Vagina (tissue), 2 donors: ENCODE data around the gene IMMP2L. TPM values are rescaled to one million over a fixed set of nuclear protein-coding genes. Genes with fewer than 3 reads are reported as not detected.

ENCODE experiments used
- DNase-seq, 2 donors: peaks; one replicate each; pipeline ENCODE4 v3.0.0-alpha.2; 2017; ENCODE audit errors: extremely low spot score in 2 of 2
- H3K27ac ChIP-seq: fragments of 200-600 bp; sonication (generic); one replicate; pipeline ENCODE4 v1.5.1; 2019
- H3K27me3 ChIP-seq: fragments of 200-600 bp; sonication (generic); one replicate; pipeline ENCODE4 v1.5.1; 2019
- H3K36me3 ChIP-seq, 2 donors: fragments of 200-600 bp; sonication (generic); one replicate each; pipeline ENCODE4 v1.5.1; 2017 to 2019
- H3K4me1 ChIP-seq: fragments of 200-600 bp; sonication (generic); one replicate; pipeline ENCODE4 v1.5.1; 2019
- H3K4me3 ChIP-seq, 2 donors: fragments of 200-600 bp; sonication (generic); 1 replicate in 1 of 2; 2 replicates in 1 of 2; pipeline ENCODE4 v1.5.1; 2016 to 2019
- H3K9me3 ChIP-seq: fragments of 200-600 bp; sonication (generic); one replicate; pipeline ENCODE4 v1.5.1; 2019
- POLR2A ChIP-seq, 2 donors: fragments of 450-650 bp; IDR thresholded peaks; one replicate each; pipeline ENCODE4 v1.6.1; 2017; ENCODE audit warnings: antibody characterized with exemption in 2 of 2, mild to moderate bottlenecking in 2 of 2, moderate library complexity in 2 of 2
- POLR2AphosphoS5 ChIP-seq, 2 donors: sonication (generic); formaldehyde crosslinking; IDR thresholded peaks; one replicate each; pipeline ENCODE4 v1.9.0; 2017; ENCODE audit warnings: antibody characterized with exemption in 2 of 2, mild to moderate bottlenecking in 2 of 2, low read depth in 1 of 2; ENCODE audit not compliant: insufficient read depth in 1 of 2
- intact Hi-C: fragments of 100-400 bp; cut with DNase I; formaldehyde crosslinking; loops from one replicate; pipeline ENCODE4 v1.15.1; 2023
- total RNA-seq: library from RNA; depleted of rRNA; stranded (reverse); fragments of >200 nt; gene quantifications from one replicate; pipeline ENCODE4 v1.2.3, GENCODE V29; 2016
- TF ChIP-seq, protein P1 (sequence below), 3 experiments: fragments of 450-650 bp in 2 of 3; fragments of 200-600 bp in 1 of 3; sonication (generic) in 1 of 3; IDR thresholded peaks; one replicate each; pipeline ENCODE4 v1.5.1; 2017 to 2019; ENCODE audit warnings: antibody characterized with exemption in 3 of 3, mild to moderate bottlenecking in 2 of 3, moderate library complexity in 2 of 3

Gene IMMP2L
- total RNA-seq, 1 donor from 2014 or later = 13.3 TPM

DNA sequence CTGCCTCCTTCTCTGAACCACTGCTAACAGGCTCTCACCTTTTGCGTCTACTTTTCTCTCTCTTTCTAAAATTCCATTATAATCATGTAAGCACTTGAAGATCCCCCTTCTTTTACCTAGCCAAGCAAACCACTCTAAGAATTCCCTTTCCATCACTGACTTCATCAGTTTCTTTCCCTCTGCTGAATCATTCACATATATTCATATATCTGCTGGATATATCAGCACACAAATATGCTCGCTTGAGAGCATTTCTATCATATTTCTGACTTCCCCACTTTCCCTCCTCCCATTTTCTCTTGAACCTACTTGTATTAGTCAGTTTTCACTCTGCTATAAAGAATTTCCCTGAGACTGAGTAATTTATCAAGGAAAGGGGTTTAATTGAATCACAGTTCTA, 555.6 kb downstream of the IMMP2L start:
- TF ChIP-seq, protein P1, sequence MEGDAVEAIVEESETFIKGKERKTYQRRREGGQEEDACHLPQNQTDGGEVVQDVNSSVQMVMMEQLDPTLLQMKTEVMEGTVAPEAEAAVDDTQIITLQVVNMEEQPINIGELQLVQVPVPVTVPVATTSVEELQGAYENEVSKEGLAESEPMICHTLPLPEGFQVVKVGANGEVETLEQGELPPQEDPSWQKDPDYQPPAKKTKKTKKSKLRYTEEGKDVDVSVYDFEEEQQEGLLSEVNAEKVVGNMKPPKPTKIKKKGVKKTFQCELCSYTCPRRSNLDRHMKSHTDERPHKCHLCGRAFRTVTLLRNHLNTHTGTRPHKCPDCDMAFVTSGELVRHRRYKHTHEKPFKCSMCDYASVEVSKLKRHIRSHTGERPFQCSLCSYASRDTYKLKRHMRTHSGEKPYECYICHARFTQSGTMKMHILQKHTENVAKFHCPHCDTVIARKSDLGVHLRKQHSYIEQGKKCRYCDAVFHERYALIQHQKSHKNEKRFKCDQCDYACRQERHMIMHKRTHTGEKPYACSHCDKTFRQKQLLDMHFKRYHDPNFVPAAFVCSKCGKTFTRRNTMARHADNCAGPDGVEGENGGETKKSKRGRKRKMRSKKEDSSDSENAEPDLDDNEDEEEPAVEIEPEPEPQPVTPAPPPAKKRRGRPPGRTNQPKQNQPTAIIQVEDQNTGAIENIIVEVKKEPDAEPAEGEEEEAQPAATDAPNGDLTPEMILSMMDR (IDR thresholded peaks at IDR 0.05) = no peak
- no peak for TF ChIP-seq POLR2A (IDR thresholded peaks at IDR 0.05)
- no peak for TF ChIP-seq POLR2AphosphoS5 (IDR thresholded peaks at IDR 0.05; ENCODE audit: insufficient read depth in 1 of 2, low read depth in 1 of 2)
- intact Hi-C loops = no loop called here
- no peak for DNase-seq
- Histone ChIP-seq H3K9me3 (no peaks in the 10 kb centered on the region), H3K4me1 (no peaks in the 10 kb centered on the region), H3K4me3 (no peak overlapping the region), H3K27ac (no peak overlapping the region), H3K36me3 (no peaks in the 10 kb centered on the region), H3K27me3 (no peaks in the 10 kb centered on the region)

DNA sequence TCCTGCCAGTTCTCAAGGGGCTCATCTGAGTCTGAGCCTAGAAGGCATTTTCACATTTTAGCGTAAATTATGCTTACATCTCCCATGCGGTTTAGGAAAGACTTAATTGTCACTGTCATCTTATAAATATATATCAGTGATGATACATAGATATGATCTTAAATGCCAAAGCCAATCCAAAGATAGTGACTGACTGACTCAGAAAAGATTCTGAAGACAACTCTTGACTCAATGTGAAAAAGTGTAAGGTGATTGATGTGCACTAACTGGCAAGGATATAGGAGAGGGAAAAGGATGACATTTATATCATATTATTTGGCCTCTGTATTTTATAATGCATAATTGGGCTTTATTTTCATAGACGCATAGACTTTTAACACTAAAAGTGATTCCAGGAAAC, 556.3 kb downstream of the IMMP2L start:
- Histone ChIP-seq H3K27ac (no peak overlapping the region), H3K36me3 (no peaks in the 10 kb centered on the region), H3K4me1 (no peaks in the 10 kb centered on the region), H3K9me3 (no peaks in the 10 kb centered on the region), H3K27me3 (no peaks in the 10 kb centered on the region), H3K4me3 (no peak overlapping the region)
- TF ChIP-seq, protein P1 (IDR thresholded peaks at IDR 0.05) = no peak
- TF ChIP-seq POLR2AphosphoS5 (IDR thresholded peaks at IDR 0.05; ENCODE audit: insufficient read depth in 1 of 2, low read depth in 1 of 2) = no peak
- no peak for TF ChIP-seq POLR2A (IDR thresholded peaks at IDR 0.05)
- no peak for DNase-seq
- intact Hi-C loops = no loop called here

DNA sequence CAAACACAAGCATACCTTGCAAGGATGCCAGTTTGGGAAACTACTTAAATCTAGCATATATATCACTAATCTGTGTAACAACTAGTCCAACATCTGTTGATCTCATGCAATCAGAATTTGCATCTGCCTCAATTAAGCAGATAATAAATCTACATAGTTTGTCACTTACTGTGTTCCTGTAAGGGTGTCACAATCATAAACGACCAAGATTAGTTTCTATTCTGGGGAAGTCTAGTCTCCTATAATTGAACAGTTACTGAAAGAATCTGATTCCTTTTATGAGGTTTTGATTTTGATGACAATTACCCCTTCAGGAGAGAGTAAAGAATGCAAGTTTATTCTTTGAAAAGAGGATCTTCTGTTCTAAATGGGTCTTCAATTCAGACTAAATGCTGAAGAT, 556.8 kb downstream of the IMMP2L start:
- no peak overlapping the region for H3K4me3 ChIP-seq
- H3K27ac ChIP-seq = no peak overlapping the region
- no peak for DNase-seq
- no peaks in the 10 kb centered on the region for H3K9me3 ChIP-seq
- TF ChIP-seq POLR2A (IDR thresholded peaks at IDR 0.05) (no peak), POLR2AphosphoS5 (IDR thresholded peaks at IDR 0.05; ENCODE audit: insufficient read depth in 1 of 2, low read depth in 1 of 2) (no peak)
- TF ChIP-seq, protein P1 (IDR thresholded peaks at IDR 0.05) = no peak
- H3K36me3 ChIP-seq = no peaks in the 10 kb centered on the region
- H3K4me1 ChIP-seq = no peaks in the 10 kb centered on the region
- intact Hi-C loops = no loop called here
- H3K27me3 ChIP-seq = no peaks in the 10 kb centered on the region

DNA sequence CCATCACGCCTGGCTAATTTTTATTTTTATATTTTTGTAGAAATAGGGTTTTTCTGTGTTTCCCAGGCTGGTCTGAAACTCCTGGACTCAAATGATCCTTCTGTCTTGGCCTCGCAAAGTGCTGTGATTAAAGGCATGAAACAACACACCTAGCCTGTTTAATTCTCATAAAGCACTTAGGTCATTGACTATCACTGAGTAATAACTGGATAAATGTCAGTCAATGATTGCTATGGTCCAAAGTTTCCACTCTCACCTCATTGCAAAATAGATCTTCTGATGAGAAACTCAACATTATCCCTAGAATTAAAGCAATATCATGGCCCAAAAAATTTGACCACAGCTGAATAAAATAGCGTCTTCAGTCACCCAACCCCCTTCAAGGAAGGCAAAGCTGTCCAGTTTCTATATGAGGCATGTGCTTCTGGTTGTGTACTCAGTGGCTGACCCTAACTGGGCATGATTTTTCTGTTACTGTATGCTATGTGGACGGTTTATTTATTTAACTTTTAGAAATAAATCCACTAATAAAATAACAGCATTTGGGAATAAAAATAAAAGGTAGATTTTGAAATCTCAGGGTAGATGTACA, 557.9 kb downstream of the IMMP2L start:
- no peak for DNase-seq
- Histone ChIP-seq H3K27me3 (no peaks in the 10 kb centered on the region), H3K4me3 (no peak overlapping the region), H3K9me3 (no peaks in the 10 kb centered on the region), H3K4me1 (no peaks in the 10 kb centered on the region), H3K27ac (no peak overlapping the region), H3K36me3 (no peaks in the 10 kb centered on the region)
- TF ChIP-seq, protein P1 (IDR thresholded peaks at IDR 0.05) = no peak
- TF ChIP-seq POLR2AphosphoS5 (IDR thresholded peaks at IDR 0.05; ENCODE audit: insufficient read depth in 1 of 2, low read depth in 1 of 2) (no peak), POLR2A (IDR thresholded peaks at IDR 0.05) (no peak)
- intact Hi-C loops = no loop called here

DNA sequence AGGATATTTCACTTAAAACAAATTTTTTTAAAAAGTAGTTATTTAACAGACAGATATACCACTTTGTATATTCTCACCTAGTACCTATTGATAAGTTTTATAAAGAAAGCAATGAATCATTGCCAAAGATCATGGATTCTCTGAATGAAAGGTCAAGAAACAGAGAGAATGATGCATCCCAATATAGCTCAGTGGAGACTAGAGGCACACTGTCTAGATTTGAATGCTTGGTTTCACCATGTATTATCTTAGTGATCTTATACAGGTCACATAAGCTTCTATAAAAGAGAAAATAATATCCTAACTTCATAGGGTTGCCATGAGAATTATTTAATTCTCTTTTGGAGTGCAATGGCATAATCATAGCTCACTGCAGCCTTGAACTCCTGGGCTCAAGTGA, 558.4 kb downstream of the IMMP2L start:
- Histone ChIP-seq H3K4me1 (no peaks in the 10 kb centered on the region), H3K27me3 (no peaks in the 10 kb centered on the region), H3K36me3 (no peaks in the 10 kb centered on the region), H3K4me3 (no peak overlapping the region), H3K27ac (no peak overlapping the region), H3K9me3 (no peaks in the 10 kb centered on the region)
- TF ChIP-seq POLR2A (IDR thresholded peaks at IDR 0.05) (no peak), POLR2AphosphoS5 (IDR thresholded peaks at IDR 0.05; ENCODE audit: insufficient read depth in 1 of 2, low read depth in 1 of 2) (no peak)
- TF ChIP-seq, protein P1 (IDR thresholded peaks at IDR 0.05) = no peak
- DNase-seq = no peak
- intact Hi-C loops = no loop called here
